CD4-positive, CD25-positive, alpha-beta regulatory T cell (primary cell): ENCODE data around the gene PAGR1. TPM values are rescaled to one million over a fixed set of nuclear protein-coding genes. Genes with fewer than 3 reads are reported as not detected.
"Not testable (repeated sequence)": the region's sequence is repeated elsewhere in the genome, so short reads cannot be mapped to it uniquely, and the experiment has no call there.

Experiments used
- ATAC-seq, 2 donors: fragments of 150-1000 bp; cut with Tn5 transposase; one replicate each; pipeline ENCODE4 v1.10.0; 2021; ENCODE audit warnings: low read depth in 2 of 2, moderate number of reproducible peaks in 2 of 2, moderate library complexity in 1 of 2
- DNase-seq, 3 donors: peaks; one replicate each; pipeline versions ENCODE4 v3.0.0 to v3.0.0-alpha.2; 2012 to 2022; ENCODE audit warnings: mixed read lengths in 1 of 3
- H3K27ac ChIP-seq: one replicate; pipeline ENCODE4 v1.7.0; 2013; ENCODE audit warnings: mild to moderate bottlenecking, low read length; ENCODE audit not compliant: insufficient read depth, poor library complexity, severe bottlenecking
- H3K27me3 ChIP-seq: one replicate; pipeline ENCODE4 v1.7.0; 2013; ENCODE audit warnings: low read length; ENCODE audit not compliant: control insufficient read depth, insufficient read depth
- H3K36me3 ChIP-seq: one replicate; pipeline ENCODE4 v1.7.0; 2013; ENCODE audit warnings: mild to moderate bottlenecking, low read length, moderate library complexity; ENCODE audit not compliant: control insufficient read depth, insufficient read depth
- H3K4me1 ChIP-seq: 2 replicates; pipeline ENCODE4 v1.7.0; 2013; ENCODE audit warnings: mild to moderate bottlenecking, low read length; ENCODE audit not compliant: insufficient read depth, control insufficient read depth, poor library complexity, severe bottlenecking
- H3K4me3 ChIP-seq: one replicate; pipeline ENCODE4 v1.7.0; 2013; ENCODE audit warnings: low read depth, mild to moderate bottlenecking, low read length, moderate library complexity
- H3K9me3 ChIP-seq, 2 experiments: 1 replicate in 1 of 2; 2 replicates in 1 of 2; pipeline ENCODE4 v1.7.0; 2013; ENCODE audit warnings: low read length in 2 of 2, mild to moderate bottlenecking in 1 of 2, moderate library complexity in 1 of 2; ENCODE audit not compliant: control insufficient read depth in 2 of 2
- H3K27ac Mint-ChIP-seq, 3 donors: one replicate each; pipeline ENCODE4 v1.8.0; 2020 to 2022; ENCODE audit warnings: mild to moderate bottlenecking in 3 of 3, mixed read lengths in 3 of 3, moderate library complexity in 2 of 3
- H3K27me3 Mint-ChIP-seq: one replicate; pipeline ENCODE4 v1.8.0; 2022; ENCODE audit warnings: mild to moderate bottlenecking, mixed read lengths
- H3K36me3 Mint-ChIP-seq: one replicate; pipeline ENCODE4 v1.8.0; 2020; ENCODE audit warnings: mixed read lengths
- H3K4me1 Mint-ChIP-seq, 4 donors: one replicate each; pipeline ENCODE4 v1.8.0; 2020 to 2022; ENCODE audit warnings: mixed read lengths in 4 of 4, mild to moderate bottlenecking in 1 of 4
- H3K4me3 Mint-ChIP-seq, 4 donors: one replicate each; pipeline ENCODE4 v1.8.0; 2020 to 2022; ENCODE audit warnings: mild to moderate bottlenecking in 4 of 4, mixed read lengths in 4 of 4, moderate library complexity in 3 of 4
- H3K9me3 Mint-ChIP-seq, 7 donors: one replicate each; pipeline ENCODE4 v1.8.0; 2020 to 2022; ENCODE audit warnings: mixed read lengths in 7 of 7, mild to moderate bottlenecking in 3 of 7, moderate library complexity in 2 of 7
- polyA plus RNA-seq, 4 donors: library from polyadenylated mRNA; unstranded; fragments of 300-500 nt; fragmentation: Illumina TruSeq; gene quantifications; one replicate each; pipeline ENCODE4 v1.2.3, GENCODE V29; 2021
- total RNA-seq: library from RNA; stranded (reverse); gene quantifications from one replicate; pipeline ENCODE4 v1.2.3, GENCODE V29; 2022

The PAGR1 gene
- total and polyA plus RNA-seq, 5 donors from 2014 or later = 15.6 to 48.8 (median 44.9) TPM

DNA sequence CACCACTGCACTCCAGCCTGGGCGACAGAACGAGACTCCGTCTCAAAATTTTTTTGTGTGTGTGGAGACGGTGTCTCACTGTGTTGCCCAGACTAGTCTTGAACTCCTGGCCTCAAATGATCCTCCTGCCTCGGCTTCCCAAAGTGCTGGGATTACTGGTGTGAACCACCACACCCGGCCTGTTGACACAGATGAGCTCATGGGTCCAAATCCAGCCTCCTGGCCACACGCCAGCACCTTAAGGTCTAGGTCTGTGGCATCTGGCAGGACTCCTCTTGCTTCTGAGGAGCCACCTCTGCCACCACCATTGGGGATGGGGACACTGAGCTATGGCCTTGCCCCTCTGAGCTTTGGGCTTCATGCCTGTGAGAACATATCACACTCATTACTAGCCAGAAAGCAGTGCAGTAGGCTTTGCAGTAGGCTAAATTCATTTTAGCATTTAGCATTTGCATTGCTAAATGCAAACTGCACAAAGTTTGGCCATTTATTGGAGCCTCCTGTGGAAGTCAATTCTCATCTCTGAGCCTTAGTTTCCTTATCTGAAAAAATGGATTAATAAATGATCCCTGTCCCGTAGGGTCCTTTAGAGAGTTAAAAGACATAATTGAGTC, 52.6 kb downstream of the PAGR1 start:
- no peaks in the 10 kb centered on the region for H3K9me3 ChIP-seq
- Mint-ChIP-seq H3K4me1 (peaks cover 0 to 3% (median 2%) of the 10 kb centered on the region in 4 donors), H3K9me3 (no peaks in the 10 kb centered on the region), H3K36me3 (no peaks in the 10 kb centered on the region), H3K27me3 (peaks cover 7% of the 10 kb centered on the region), H3K4me3 (no peak overlapping the region), H3K27ac (no peak overlapping the region)
- no peaks in the 10 kb centered on the region for H3K36me3 ChIP-seq
- no peaks in the 10 kb centered on the region for H3K27me3 ChIP-seq
- no peak overlapping the region for H3K27ac ChIP-seq
- DNase-seq (no peak), ATAC-seq (no peak)
- peaks cover 5% of the 10 kb centered on the region for H3K4me1 ChIP-seq
- no peak overlapping the region for H3K4me3 ChIP-seq

DNA sequence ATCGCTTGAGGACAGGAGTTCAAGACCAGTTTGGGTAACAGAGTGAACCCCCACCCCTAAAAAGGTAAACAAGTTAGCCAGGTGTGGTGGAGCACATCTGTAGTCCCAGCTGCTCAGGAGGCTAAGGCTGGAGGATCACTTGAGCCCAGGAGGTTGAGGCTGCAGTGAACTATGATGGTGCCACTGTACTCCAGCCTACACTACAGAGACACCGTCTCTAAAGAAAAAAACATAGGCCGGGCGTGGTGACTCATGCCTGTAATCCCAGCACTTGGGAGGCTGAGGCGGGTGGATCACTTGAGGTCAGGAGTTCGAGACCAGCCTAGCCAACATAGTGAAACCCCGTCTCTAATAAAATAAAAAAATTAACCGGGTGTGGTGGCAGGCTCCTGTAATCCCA, 53.1 kb downstream of the PAGR1 start:
- not testable (repeated sequence) for H3K27me3 ChIP-seq, H3K4me1 ChIP-seq, H3K27ac Mint-ChIP-seq, H3K4me3 ChIP-seq, DNase-seq, H3K27ac ChIP-seq, ATAC-seq, H3K36me3 Mint-ChIP-seq, H3K27me3 Mint-ChIP-seq, H3K36me3 ChIP-seq, H3K4me1 Mint-ChIP-seq, H3K4me3 Mint-ChIP-seq, H3K9me3 Mint-ChIP-seq, H3K9me3 ChIP-seq

Other genes starting within 250 kb of the PAGR1 start
- 149 TPM for gene SPN, start 152.9 kb upstream of the PAGR1 start, total RNA-seq
- 100 to 1,000 TPM; 103 to 135 (median 126) TPM for gene SPN, start 152.9 kb upstream of the PAGR1 start, polyA plus RNA-seq
- gene QPRT, start 137.0 kb upstream of the PAGR1 start, total RNA-seq = 2.4 TPM
- gene QPRT, start 137.0 kb upstream of the PAGR1 start, polyA plus RNA-seq = 1 to 10 TPM in 1 of 4 donors, under 1 TPM in 3; 0.53 to 2.1 (median 0.69) TPM
- gene C16orf54, start 70.2 kb upstream of the PAGR1 start, total RNA-seq = 89.4 TPM
- 10 to 100 TPM; 31.4 to 84.9 (median 57.2) TPM for gene C16orf54, start 70.2 kb upstream of the PAGR1 start, polyA plus RNA-seq
- not detected for gene ZG16, start 37.9 kb upstream of the PAGR1 start, total RNA-seq
- gene ZG16, start 37.9 kb upstream of the PAGR1 start, polyA plus RNA-seq = not detected
- gene KIF22, start 25.4 kb upstream of the PAGR1 start, total RNA-seq = 89.1 TPM
- gene KIF22, start 25.4 kb upstream of the PAGR1 start, polyA plus RNA-seq = 10 to 100 TPM; 49.4 to 65.1 (median 56.1) TPM
- 224 TPM for gene MAZ, start 9.6 kb upstream of the PAGR1 start, total RNA-seq
- gene MAZ, start 9.6 kb upstream of the PAGR1 start, polyA plus RNA-seq = 10 to 100 TPM; 36.9 to 62.2 (median 44.5) TPM
- gene PRRT2, start 4.0 kb upstream of the PAGR1 start, total RNA-seq = 1.9 TPM
- gene PRRT2, start 4.0 kb upstream of the PAGR1 start, polyA plus RNA-seq = under 1 TPM in 2 of 4 donors, not detected in 2; 0.06 to 0.17 TPM
- gene MVP, start 4.3 kb downstream of the PAGR1 start, total RNA-seq = 163 TPM
- 100 to 1,000 TPM; 116 to 157 (median 133) TPM for gene MVP, start 4.3 kb downstream of the PAGR1 start, polyA plus RNA-seq
- gene CDIPT, start 47.1 kb downstream of the PAGR1 start, total RNA-seq = 47.7 TPM
- gene CDIPT, start 47.1 kb downstream of the PAGR1 start, polyA plus RNA-seq = 100 to 1,000 TPM; 100 to 122 (median 108) TPM
- gene SEZ6L2, start 83.4 kb downstream of the PAGR1 start, total RNA-seq = not detected
- not detected for gene SEZ6L2, start 83.4 kb downstream of the PAGR1 start, polyA plus RNA-seq
- not detected for gene ASPHD1, start 84.3 kb downstream of the PAGR1 start, total RNA-seq
- not detected for gene ASPHD1, start 84.3 kb downstream of the PAGR1 start, polyA plus RNA-seq
- 52.3 TPM for gene KCTD13, start 110.1 kb downstream of the PAGR1 start, total RNA-seq
- gene KCTD13, start 110.1 kb downstream of the PAGR1 start, polyA plus RNA-seq = 10 to 100 TPM in 2 of 4 donors, 1 to 10 TPM in 2; 7.0 to 12.8 (median 9.9) TPM
- gene TMEM219, start 145.9 kb downstream of the PAGR1 start, total RNA-seq = 76.7 TPM
- gene TMEM219, start 145.9 kb downstream of the PAGR1 start, polyA plus RNA-seq = 100 to 1,000 TPM; 193 to 261 (median 221) TPM
- gene TAOK2, start 157.7 kb downstream of the PAGR1 start, total RNA-seq = 30.0 TPM
- 1 to 10 TPM; 2.1 to 3.5 (median 2.9) TPM for gene TAOK2, start 157.7 kb downstream of the PAGR1 start, polyA plus RNA-seq
- 12.4 TPM for gene HIRIP3, start 179.5 kb downstream of the PAGR1 start, total RNA-seq
- 10 to 100 TPM; 13.9 to 19.9 (median 16.2) TPM for gene HIRIP3, start 179.5 kb downstream of the PAGR1 start, polyA plus RNA-seq
- gene INO80E, start 180.1 kb downstream of the PAGR1 start, total RNA-seq = 105 TPM
- gene INO80E, start 180.1 kb downstream of the PAGR1 start, polyA plus RNA-seq = 1 to 10 TPM; 5.0 to 8.9 (median 6.0) TPM
- not detected for gene DOC2A, start 194.9 kb downstream of the PAGR1 start, total RNA-seq
- not detected for gene DOC2A, start 194.9 kb downstream of the PAGR1 start, polyA plus RNA-seq
- not detected for gene C16orf92, start 207.0 kb downstream of the PAGR1 start, total RNA-seq
- gene C16orf92, start 207.0 kb downstream of the PAGR1 start, polyA plus RNA-seq = not detected
- not detected for gene TLCD3B, start 215.1 kb downstream of the PAGR1 start, total RNA-seq
- not detected for gene TLCD3B, start 215.1 kb downstream of the PAGR1 start, polyA plus RNA-seq
- gene ALDOA, start 249.6 kb downstream of the PAGR1 start, total RNA-seq = 430 TPM
- gene ALDOA, start 249.6 kb downstream of the PAGR1 start, polyA plus RNA-seq = 1,000 to 10,000 TPM; 1,129 to 1,243 (median 1,151) TPM